Endothelial cell of umbilical vein (primary cell): ENCODE results near the gene MTFP1. TPM values are rescaled to one million over a fixed set of nuclear protein-coding genes. Genes with fewer than 3 reads are reported as not detected.

ENCODE experiments used
- BruUV-seq: library from RNA; stranded (reverse); fragments of 400-500 nt; replicated peaks from 2 replicates; lab custom pipeline; 2021; lab: Mats Ljungman, UMichigan
- CTCF ChIA-PET: fragments of 300-600, 350-600 bp; sonication (Branson Sonifier 250); formaldehyde crosslinking; loops from one replicate; lab custom pipeline; 2021; ENCODE audit warnings: antibody characterized with exemption, inconsistent platforms; lab: Charles Lee
- POLR2A ChIA-PET: fragments of 300-600, 350-600 bp; sonication (Branson Sonifier 250); formaldehyde crosslinking; loops from one replicate; lab custom pipeline; 2021; ENCODE audit warnings: antibody characterized with exemption, inconsistent platforms; lab: Charles Lee
- DNase-seq: peaks from one replicate; pipeline ENCODE4 v3.0.0-alpha.2; 2011; ENCODE audit warnings: low read depth, low spot score
- FAIRE-seq: peaks from 2 replicates; lab custom pipeline; 2011; peaks lifted over from hg19 to GRCh38; lab: Jason Lieb, UNC
- H2AFZ ChIP-seq: 2 replicates; pipeline ENCODE4 v1.6.0; 2012; ENCODE audit warnings: low read depth, low read length, control low read depth, inconsistent platforms
- H3K27ac ChIP-seq: 2 replicates; pipeline ENCODE4 v1.5.1; 2011; ENCODE audit warnings: low read depth, mild to moderate bottlenecking, control low read depth, low read length, moderate library complexity; ENCODE audit not compliant: insufficient read depth
- H3K27me3 ChIP-seq, 2 experiments: 2 replicates each; pipeline versions ENCODE4 v1.6.0 to v1.6.1; 2011; ENCODE audit warnings: low read length in 2 of 2, mixed read lengths in 1 of 2; ENCODE audit not compliant: control insufficient read depth in 2 of 2, insufficient read depth in 2 of 2
- H3K36me3 ChIP-seq, 2 experiments: 2 replicates in 1 of 2; 3 replicates in 1 of 2; pipeline ENCODE4 v1.5.1; 2011; ENCODE audit warnings: low read length in 2 of 2, mild to moderate bottlenecking in 1 of 2, moderate library complexity in 1 of 2; ENCODE audit not compliant: control insufficient read depth in 2 of 2, insufficient read depth in 2 of 2; ENCODE audit errors: extremely low read depth in 1 of 2
- H3K4me1 ChIP-seq: 3 replicates; pipeline ENCODE4 v1.5.1; 2011; ENCODE audit warnings: mild to moderate bottlenecking, low read length; ENCODE audit not compliant: control insufficient read depth, insufficient read depth; ENCODE audit errors: extremely low read depth
- H3K4me2 ChIP-seq: 2 replicates; pipeline ENCODE4 v1.6.1; 2011; ENCODE audit warnings: low read length, control low read depth, mixed read lengths; ENCODE audit not compliant: insufficient read depth
- H3K4me3 ChIP-seq, 3 experiments: fragments of 200-600 bp in 1 of 3; sonication (generic), shearing (Covaris generic) in 1 of 3; replicated peaks in 1 of 3; 2 replicates each; pipeline ENCODE4 v1.5.1; 2011 to 2016; ENCODE audit warnings: control low read depth in 3 of 3, low read length in 3 of 3, mild to moderate bottlenecking in 2 of 3, inconsistent platforms in 1 of 3, low read depth in 1 of 3, moderate library complexity in 1 of 3; ENCODE audit not compliant: insufficient read depth in 1 of 3
- H3K79me2 ChIP-seq: 2 replicates; pipeline ENCODE4 v1.6.0; 2012; ENCODE audit warnings: low read length, inconsistent platforms; ENCODE audit not compliant: control insufficient read depth, insufficient read depth
- H3K9ac ChIP-seq: replicated peaks from 2 replicates; pipeline ENCODE3; 2011; ENCODE audit warnings: low read length, control low read depth; ENCODE audit not compliant: insufficient read depth; ENCODE audit errors: extremely low read depth
- H3K9me1 ChIP-seq: replicated peaks from 3 replicates; pipeline ENCODE4 v1.6.0; 2011; ENCODE audit warnings: mild to moderate bottlenecking, low read length; ENCODE audit not compliant: control insufficient read depth, insufficient read depth; ENCODE audit errors: extremely low read depth
- H3K9me3 ChIP-seq: replicated peaks from 2 replicates; pipeline ENCODE4 v1.5.1; 2012; ENCODE audit warnings: low read length, inconsistent platforms; ENCODE audit not compliant: control insufficient read depth, insufficient read depth
- H4K20me1 ChIP-seq: replicated peaks from 2 replicates; pipeline ENCODE3; 2011; ENCODE audit warnings: mild to moderate bottlenecking, low read length; ENCODE audit not compliant: control insufficient read depth, insufficient read depth; ENCODE audit errors: extremely low read depth
- EZH2 ChIP-seq: IDR thresholded peaks from 2 replicates; pipeline ENCODE4 v1.6.1; 2012; ENCODE audit warnings: borderline replicate concordance, low read depth, mild to moderate bottlenecking, moderate library complexity, low read length, inconsistent platforms; ENCODE audit not compliant: severe bottlenecking
- FOS ChIP-seq: IDR thresholded peaks from 2 replicates; pipeline ENCODE4 v1.6.1; 2011; ENCODE audit warnings: mild to moderate bottlenecking, low read length, moderate library complexity, borderline replicate concordance; ENCODE audit not compliant: insufficient read depth
- GATA2 ChIP-seq: IDR thresholded peaks from 2 replicates; pipeline ENCODE4 v1.7.0; 2011; ENCODE audit warnings: low read depth, mild to moderate bottlenecking, moderate library complexity, mixed read lengths, low read length; ENCODE audit not compliant: insufficient read length, insufficient read depth
- JUN ChIP-seq: IDR thresholded peaks from 2 replicates; pipeline ENCODE4 v1.6.1; 2011; ENCODE audit warnings: borderline replicate concordance, low read depth; ENCODE audit not compliant: insufficient read length, insufficient read depth
- MYC ChIP-seq: IDR thresholded peaks from one replicate; pipeline ENCODE4 v1.6.1; 2011; ENCODE audit warnings: mild to moderate bottlenecking, low read depth, low read length
- POLR2A ChIP-seq: IDR thresholded peaks from 2 replicates; pipeline ENCODE4 v1.6.1; 2012; ENCODE audit warnings: low read depth, mild to moderate bottlenecking, control low read depth, low read length
- POLR2AphosphoS5 ChIP-seq: IDR thresholded peaks from 2 replicates; pipeline ENCODE4 v1.6.1; 2012; ENCODE audit warnings: low read depth, mild to moderate bottlenecking, control low read depth, low read length, moderate library complexity; ENCODE audit not compliant: insufficient read depth
- dilution Hi-C: fragments of 300-500 bp; cut with MboI; formaldehyde crosslinking; loops from one replicate; pipeline ENCODE4 v1.15.0; 2019; ENCODE audit warnings: low sequenced_read_pairs; ENCODE audit not compliant: extremely low pct_ligation_motif_present
- intact Hi-C: fragments of 100-400 bp; cut with micrococcal nuclease; formaldehyde crosslinking; loops from one replicate; pipeline ENCODE4 v1.10.0; 2022
- polyA plus RNA-seq, 4 experiments: library from polyadenylated mRNA; depleted of rRNA in 3 of 4; stranded (reverse) in 3 of 4; unstranded in 1 of 4; fragments of >200 nt; gene quantifications; 2 replicates each; pipeline versions ENCODE4 v1.2.1 to v1.2.3, GENCODE V29; 2011 to 2012; ENCODE audit warnings: missing spikeins in 1 of 4
- total RNA-seq: library from RNA; stranded (reverse); gene quantifications from 2 replicates; pipeline ENCODE4 v1.2.3, GENCODE V29; 2021
- TF ChIP-seq, protein P1 (sequence below): IDR thresholded peaks from 2 replicates; pipeline ENCODE4 v1.6.1; 2011; ENCODE audit not compliant: insufficient read depth, insufficient read length
- TF ChIP-seq, protein P2 (sequence below), 2 donors: IDR thresholded peaks; 1 replicate in 1 of 2; 2 replicates in 1 of 2; pipeline ENCODE4 v1.5.1; 2011; ENCODE audit warnings: low read length in 2 of 2, mild to moderate bottlenecking in 2 of 2, moderate library complexity in 2 of 2, control low read depth in 1 of 2, inconsistent platforms in 1 of 2, low read depth in 1 of 2; ENCODE audit not compliant: insufficient read depth in 1 of 2; ENCODE audit errors: extremely low read depth in 1 of 2

The MTFP1 gene
- total and polyA plus RNA-seq, 2 donors (not counting 3 experiments of a cell fraction or from before 2014, with no cell fraction given): 30.3 to 41.9 TPM

DNA sequence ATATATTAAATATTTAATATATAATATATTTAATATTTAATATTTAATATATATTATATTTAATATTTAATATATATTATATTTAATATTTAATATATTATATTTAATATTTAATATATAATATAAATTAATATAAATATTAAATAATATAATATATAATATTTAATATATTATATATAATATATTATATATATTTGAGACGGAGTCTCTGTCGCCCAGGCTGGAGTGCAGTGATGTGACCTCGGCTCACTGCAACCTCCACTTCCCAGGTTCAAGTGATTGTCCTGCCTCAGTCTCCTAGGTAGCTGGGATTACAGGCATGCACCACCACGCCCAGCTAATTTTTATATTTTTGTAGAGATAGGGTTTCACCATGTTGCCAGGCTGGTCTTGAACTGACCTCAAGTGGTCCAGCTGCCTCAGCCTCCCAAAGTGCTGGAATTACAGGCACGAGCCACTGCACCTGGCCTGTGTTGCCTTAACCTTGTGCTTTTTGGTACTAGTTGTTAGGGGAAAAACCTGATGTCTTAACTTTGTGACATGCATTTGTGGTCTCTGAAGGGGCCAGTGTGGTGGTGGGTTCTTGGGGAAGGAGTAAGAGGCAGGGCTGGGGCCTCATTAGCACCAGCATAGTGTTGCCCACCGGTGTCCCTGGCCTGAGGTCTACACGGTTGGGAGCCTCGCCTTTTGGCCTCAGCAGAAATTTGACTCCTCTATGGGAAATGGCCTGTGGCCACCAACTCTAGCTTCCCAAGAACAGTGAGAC, 29.7 kb downstream of the MTFP1 start:
- ChIA-PET POLR2A (no interaction called here), CTCF (no interaction called here)
- no peaks in the 10 kb centered on the region for H3K9me1 ChIP-seq
- H3K27ac ChIP-seq: no peak overlapping the region
- no peak overlapping the region for H3K4me3 ChIP-seq
- BruUV-seq: no TSS peak
- no peak for FAIRE-seq
- H2AFZ ChIP-seq: no peak overlapping the region
- no peaks in the 10 kb centered on the region for H4K20me1 ChIP-seq
- no peak overlapping the region for H3K4me2 ChIP-seq
- no peak overlapping the region for H3K9ac ChIP-seq
- no peaks in the 10 kb centered on the region for H3K9me3 ChIP-seq
- no peaks in the 10 kb centered on the region for H3K4me1 ChIP-seq
- no peaks in the 10 kb centered on the region for H3K27me3 ChIP-seq
- dilution Hi-C loops: no loop called here
- DNase-seq: no peak
- TF ChIP-seq POLR2A (no peak), FOS (no peak), POLR2AphosphoS5 (no peak), MYC (no peak), GATA2 (no peak), EZH2 (no peak)
- no peaks in the 10 kb centered on the region for H3K36me3 ChIP-seq
- H3K79me2 ChIP-seq: no peaks in the 10 kb centered on the region
- intact Hi-C loops: no loop called here

DNA sequence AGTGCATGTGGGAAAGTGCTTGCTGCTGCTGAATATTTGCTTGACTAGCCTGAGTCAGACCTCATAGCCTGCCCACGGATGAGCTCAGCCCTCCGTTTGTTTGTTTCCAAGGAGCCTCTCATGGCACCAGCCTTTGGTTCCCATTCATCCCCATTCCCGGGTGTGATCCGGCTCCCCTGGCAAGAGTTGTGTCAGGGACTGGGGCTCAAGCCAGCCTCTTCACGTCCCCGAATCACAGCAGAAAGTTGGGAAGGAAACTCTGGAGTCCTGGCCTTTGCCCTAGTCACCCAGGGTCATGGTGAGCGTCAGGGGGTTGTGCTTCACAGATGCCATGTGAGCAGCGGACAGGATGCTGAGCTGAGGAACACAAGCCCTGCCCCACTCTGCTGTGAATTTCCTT, 32.4 kb downstream of the MTFP1 start:
- FAIRE-seq: no peak
- ChIA-PET POLR2A (no interaction called here), CTCF (interaction anchor here (0.6 to 2.2 kb wide), 2 partner anchors 26 to 311 kb away, joined by 3 to 8 read pairs; no protein-coding TSS in a partner anchor)
- no TSS peak for BruUV-seq
- Histone ChIP-seq H3K9ac (no peak overlapping the region), H2AFZ (no peak overlapping the region), H3K27ac (no peak overlapping the region), H3K27me3 (no peaks in the 10 kb centered on the region), H4K20me1 (no peaks in the 10 kb centered on the region), H3K9me1 (no peaks in the 10 kb centered on the region), H3K9me3 (no peaks in the 10 kb centered on the region), H3K36me3 (no peaks in the 10 kb centered on the region), H3K4me2 (no peak overlapping the region), H3K79me2 (no peaks in the 10 kb centered on the region), H3K4me3 (no peak overlapping the region), H3K4me1 (no peaks in the 10 kb centered on the region)
- dilution Hi-C loops: no loop called here
- no peak for DNase-seq
- TF ChIP-seq GATA2: no peak
- TF ChIP-seq MYC: no peak
- TF ChIP-seq, protein P1, sequence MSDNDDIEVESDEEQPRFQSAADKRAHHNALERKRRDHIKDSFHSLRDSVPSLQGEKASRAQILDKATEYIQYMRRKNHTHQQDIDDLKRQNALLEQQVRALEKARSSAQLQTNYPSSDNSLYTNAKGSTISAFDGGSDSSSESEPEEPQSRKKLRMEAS: no peak
- no peak for TF ChIP-seq FOS
- no peak for TF ChIP-seq POLR2AphosphoS5
- TF ChIP-seq POLR2A: no peak
- no peak for TF ChIP-seq EZH2
- no peak for TF ChIP-seq JUN
- TF ChIP-seq, protein P2, sequence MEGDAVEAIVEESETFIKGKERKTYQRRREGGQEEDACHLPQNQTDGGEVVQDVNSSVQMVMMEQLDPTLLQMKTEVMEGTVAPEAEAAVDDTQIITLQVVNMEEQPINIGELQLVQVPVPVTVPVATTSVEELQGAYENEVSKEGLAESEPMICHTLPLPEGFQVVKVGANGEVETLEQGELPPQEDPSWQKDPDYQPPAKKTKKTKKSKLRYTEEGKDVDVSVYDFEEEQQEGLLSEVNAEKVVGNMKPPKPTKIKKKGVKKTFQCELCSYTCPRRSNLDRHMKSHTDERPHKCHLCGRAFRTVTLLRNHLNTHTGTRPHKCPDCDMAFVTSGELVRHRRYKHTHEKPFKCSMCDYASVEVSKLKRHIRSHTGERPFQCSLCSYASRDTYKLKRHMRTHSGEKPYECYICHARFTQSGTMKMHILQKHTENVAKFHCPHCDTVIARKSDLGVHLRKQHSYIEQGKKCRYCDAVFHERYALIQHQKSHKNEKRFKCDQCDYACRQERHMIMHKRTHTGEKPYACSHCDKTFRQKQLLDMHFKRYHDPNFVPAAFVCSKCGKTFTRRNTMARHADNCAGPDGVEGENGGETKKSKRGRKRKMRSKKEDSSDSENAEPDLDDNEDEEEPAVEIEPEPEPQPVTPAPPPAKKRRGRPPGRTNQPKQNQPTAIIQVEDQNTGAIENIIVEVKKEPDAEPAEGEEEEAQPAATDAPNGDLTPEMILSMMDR (IDR thresholded peaks at IDR 0.05; ENCODE audit: extremely low read depth in 1 of 2, insufficient read depth in 1 of 2, low read depth in 1 of 2, low read length in 2 of 2): no peak
- intact Hi-C loops: no loop called here
